Prostate gland (tissue), 2 donors: Measurements from ENCODE around the gene DDX41.

Experiments
- CTCF ChIP-seq, 4 experiments: fragments of 200-600 bp in 2 of 4; fragments of 450-650 bp in 2 of 4; sonication (generic) in 2 of 4; IDR thresholded peaks; 1 replicate in 3 of 4; 2 replicates in 1 of 4; pipeline ENCODE4 v1.5.1; 2016 to 2019; ENCODE audit warnings: antibody characterized with exemption in 4 of 4, mild to moderate bottlenecking in 2 of 4, moderate library complexity in 2 of 4
- POLR2A ChIP-seq: fragments of 450-650 bp; IDR thresholded peaks from one replicate; pipeline ENCODE4 v1.6.1; 2016; ENCODE audit warnings: antibody characterized with exemption, mild to moderate bottlenecking
- POLR2AphosphoS5 ChIP-seq: sonication (generic); formaldehyde crosslinking; IDR thresholded peaks from one replicate; pipeline ENCODE4 v1.6.1; 2017; ENCODE audit warnings: antibody characterized with exemption

- TF ChIP-seq POLR2AphosphoS5 (no peak), CTCF (IDR thresholded peaks at IDR 0.05) (no peak), POLR2A (no peak)
Measured at GRCh38 chr5:177539411-177539810, 22.6 kb upstream of the DDX41 start.
